Measurements from ENCODE around the gene CCDC122.

The CCDC122 gene

GRCh38 chr13:43878892-43879754, at the start of gene CCDC122:
CCDC122 (minus strand) TSS chr13:43879740; CDS start chr13:43869376, 10,364 bp downstream.
- Histone ChIP-seq H3K4me2 (peak within 1 kb of the TSS; percentile 87 to 99 (median 94)), H3K27ac (peak within 1 kb of the TSS; percentile 91 to 100 (median 99)), H3K9me3 (replicated peaks in 1 of 11) (no peaks in the 10 kb centered on the region), H3K4me1 (peaks cover 20 to 74% (median 23%) of the 10 kb centered on the region in 10 experiments), H4K20me1 (peaks cover 0 to 32% (median 0%) of the 10 kb centered on the region in 11 experiments; a peak in 5 of 22 replicates), H3K36me3 (peaks cover 0 to 31% (median 3%) of the 10 kb centered on the region in 11 experiments; a peak in 8 of 22 replicates), H3K27me3 (no peaks in the 10 kb centered on the region), H3K4me3 (peak within 1 kb of the TSS; percentile 66 to 82 (median 76)), H3K9ac (peak within 1 kb of the TSS; percentile 90 to 100 (median 98))
- TF ChIP-seq Cebpa-rat (IDR thresholded peaks at IDR 0.05) = peak in 1 of 11 experiments; percentile 24; a peak in 1 of 22 replicates

GRCh38 chr13:43924549-43925245, 45.2 kb upstream of the CCDC122 start:
- Histone ChIP-seq H3K4me1 (peaks cover 0 to 13% (median 8%) of the 10 kb centered on the region in 10 experiments; a peak in 15 of 20 replicates), H3K27me3 (peaks cover 0 to 93% (median 0%) of the 10 kb centered on the region in 11 experiments; a peak in 7 of 22 replicates), H4K20me1 (peaks cover 0 to 17% (median 0%) of the 10 kb centered on the region in 11 experiments; a peak in 4 of 22 replicates), H3K9me3 (replicated peaks in 1 of 11) (peaks cover 0 to 3% (median 0%) of the 10 kb centered on the region in 11 experiments; a peak in 1 of 22 replicates), H3K4me2 (peak overlapping the region; percentile 6 to 66 (median 19); a peak in 14 of 22 replicates), H3K9ac (no peak overlapping the region), H3K27ac (no peak overlapping the region), H3K36me3 (no peaks in the 10 kb centered on the region), H3K4me3 (no peak overlapping the region)
- TF ChIP-seq Cebpa-rat (IDR thresholded peaks at IDR 0.05) = no peak

GRCh38 chr13:43920965-43921674, 41.6 kb upstream of the CCDC122 start:
- Histone ChIP-seq H3K4me3 (no peak overlapping the region), H3K4me2 (no peak overlapping the region), H3K9me3 (replicated peaks in 1 of 11) (no peaks in the 10 kb centered on the region), H3K9ac (no peak overlapping the region), H3K27ac (no peak overlapping the region), H4K20me1 (peaks cover 0 to 17% (median 0%) of the 10 kb centered on the region in 11 experiments; a peak in 4 of 22 replicates), H3K36me3 (no peaks in the 10 kb centered on the region), H3K4me1 (peaks cover 0 to 13% (median 8%) of the 10 kb centered on the region in 10 experiments; a peak in 15 of 20 replicates), H3K27me3 (peaks cover 0 to 94% (median 0%) of the 10 kb centered on the region in 11 experiments; a peak in 7 of 22 replicates)
- TF ChIP-seq Cebpa-rat (IDR thresholded peaks at IDR 0.05) = no peak

GRCh38 chr13:43918636-43919035, 39.1 kb upstream of the CCDC122 start:
- TF ChIP-seq Cebpa-rat (IDR thresholded peaks at IDR 0.05) = no peak
- Histone ChIP-seq H3K27me3 (peaks cover 0 to 95% (median 0%) of the 10 kb centered on the region in 11 experiments; a peak in 7 of 22 replicates), H3K36me3 (peaks cover 0 to 5% (median 0%) of the 10 kb centered on the region in 11 experiments; a peak in 1 of 22 replicates), H3K9me3 (replicated peaks in 1 of 11) (no peaks in the 10 kb centered on the region), H3K4me2 (no peak overlapping the region), H3K4me3 (no peak overlapping the region), H3K27ac (no peak overlapping the region), H4K20me1 (0 out of 22 replicates have a peak, but pooled peaks cover 0 to 7% (median 0%) of the 10 kb centered on the region in 11 experiments), H3K4me1 (no peaks in the 10 kb centered on the region; a peak in 1 of 20 replicates), H3K9ac (no peak overlapping the region)

- no peak overlapping the region for H3K9ac ChIP-seq
- peaks cover 0 to 11% (median 7%) of the 10 kb centered on the region in 10 experiments; a peak in 15 of 20 replicates for H3K4me1 ChIP-seq
- H3K4me2 ChIP-seq = no peak overlapping the region
- peaks cover 0 to 98% (median 0%) of the 10 kb centered on the region in 11 experiments; a peak in 7 of 22 replicates for H3K27me3 ChIP-seq
- no peak overlapping the region for H3K27ac ChIP-seq
- no peaks in the 10 kb centered on the region for H3K9me3 ChIP-seq (replicated peaks in 1 of 11)
- no peak for TF ChIP-seq Cebpa-rat (IDR thresholded peaks at IDR 0.05)
- no peak overlapping the region for H3K4me3 ChIP-seq
- H4K20me1 ChIP-seq = peaks cover 0 to 10% (median 0%) of the 10 kb centered on the region in 11 experiments; a peak in 1 of 22 replicates
- peaks cover 0 to 5% (median 0%) of the 10 kb centered on the region in 11 experiments; a peak in 1 of 22 replicates for H3K36me3 ChIP-seq
Observed at GRCh38 chr13:43916828-43917227, 37.3 kb upstream of the CCDC122 start.

GRCh38 chr13:43915451-43915850, 35.9 kb upstream of the CCDC122 start:
- H3K27me3 ChIP-seq = peaks cover 0 to 94% (median 0%) of the 10 kb centered on the region in 11 experiments; a peak in 6 of 22 replicates
- no peak overlapping the region for H3K27ac ChIP-seq
- peaks cover 0 to 21% (median 14%) of the 10 kb centered on the region in 10 experiments; a peak in 16 of 20 replicates for H3K4me1 ChIP-seq
- H3K9me3 ChIP-seq (replicated peaks in 1 of 11) = no peaks in the 10 kb centered on the region
- TF ChIP-seq Cebpa-rat (IDR thresholded peaks at IDR 0.05) = no peak
- no peak overlapping the region for H3K4me3 ChIP-seq
- H3K4me2 ChIP-seq = no peak overlapping the region
- H4K20me1 ChIP-seq = peaks cover 0 to 5% (median 0%) of the 10 kb centered on the region in 11 experiments; a peak in 1 of 22 replicates
- peaks cover 0 to 5% (median 0%) of the 10 kb centered on the region in 11 experiments; a peak in 1 of 22 replicates for H3K36me3 ChIP-seq
- H3K9ac ChIP-seq = no peak overlapping the region

- H3K4me1 ChIP-seq = peaks cover 0 to 21% (median 14%) of the 10 kb centered on the region in 10 experiments; a peak in 15 of 20 replicates
- TF ChIP-seq Cebpa-rat (IDR thresholded peaks at IDR 0.05) = no peak
- no peak overlapping the region for H3K9ac ChIP-seq
- H3K36me3 ChIP-seq = peaks cover 0 to 5% (median 0%) of the 10 kb centered on the region in 11 experiments; a peak in 1 of 22 replicates
- no peaks in the 10 kb centered on the region for H3K9me3 ChIP-seq (replicated peaks in 1 of 11)
- H4K20me1 ChIP-seq = peaks cover 0 to 5% (median 0%) of the 10 kb centered on the region in 11 experiments; a peak in 1 of 22 replicates
- H3K27ac ChIP-seq = peak overlapping the region in 1 of 11 experiments; percentile 20; a peak in 1 of 22 replicates
- H3K27me3 ChIP-seq = peaks cover 0 to 72% (median 0%) of the 10 kb centered on the region in 11 experiments; a peak in 4 of 22 replicates
- no peak overlapping the region for H3K4me3 ChIP-seq
- peak overlapping the region in 9 of 11 experiments; percentile 5 to 70 (median 56); a peak in 15 of 22 replicates for H3K4me2 ChIP-seq
Observed at GRCh38 chr13:43911871-43912270, 32.3 kb upstream of the CCDC122 start.

Data from BLaER1 treated with 17β-estradiol and CSF1 and Interleukin-3, amounts not matched to agents 10 nM and 100 nM (cell line).